ENCODE data around the gene CD52. TPM values are rescaled to one million over a fixed set of nuclear protein-coding genes. Genes with fewer than 3 reads are reported as not detected.
"Not testable (repeated sequence)": the region's sequence is repeated elsewhere in the genome, so short reads cannot be mapped to it uniquely, and the experiment has no call there.

The CD52 gene
- polyA plus RNA-seq, 4 donors = 1.7 to 8.7 (median 4.8) TPM

DNA sequence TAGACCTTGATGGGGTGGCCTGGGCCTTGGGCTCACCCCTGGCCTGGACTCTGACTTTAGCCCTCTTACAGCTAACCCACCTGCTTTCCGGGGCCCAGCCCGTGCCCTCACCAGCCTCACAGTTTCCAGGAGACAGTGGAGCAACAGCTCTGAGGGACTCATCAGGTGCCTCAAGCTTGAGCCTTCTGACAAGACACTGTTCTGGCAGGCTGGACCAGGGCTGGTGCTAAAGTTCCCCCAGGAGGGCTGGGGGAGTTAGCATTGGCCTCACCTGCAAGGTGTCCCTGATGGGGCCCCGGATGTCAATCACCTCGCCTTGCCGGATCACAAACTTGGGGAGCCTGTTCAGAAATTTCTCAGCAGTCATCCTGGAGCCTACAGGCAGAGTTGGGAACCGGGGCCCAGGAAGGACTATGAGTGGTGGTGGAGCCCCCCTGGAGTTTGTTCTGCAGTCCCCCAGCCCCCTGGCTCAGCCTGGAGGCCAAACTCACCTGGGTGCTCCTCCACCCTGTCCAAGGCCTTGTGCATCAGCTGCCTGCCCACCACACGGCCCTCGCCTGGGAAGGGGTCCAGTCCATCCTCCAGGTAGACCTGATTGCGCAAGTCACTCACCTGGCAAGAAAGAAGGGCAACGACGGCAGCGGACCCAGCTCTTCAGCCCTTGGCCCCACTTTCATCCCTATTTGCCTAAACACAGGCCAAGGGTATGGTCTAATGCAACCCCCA lies 33.7 kb upstream of the CD52 start:
- DNase-seq (ENCODE audit: low read depth in 4 of 4, low spot score in 3 of 4) = no peak

- no peak for DNase-seq (ENCODE audit: low read depth in 4 of 4, low spot score in 3 of 4)
These were observed 33.0 kb upstream of the CD52 start for GRCh38 chr1:26284597-26285347.

- DNase-seq (ENCODE audit: low read depth in 4 of 4, low spot score in 3 of 4) = no peak
These were observed 32.2 kb upstream of the CD52 start for GRCh38 chr1:26285366-26286063.

GRCh38 chr1:26286064-26286416 lies 31.7 kb upstream of the CD52 start:
- DNase-seq (ENCODE audit: low read depth in 4 of 4, low spot score in 3 of 4) = no peak

- no peak for DNase-seq (ENCODE audit: low read depth in 4 of 4, low spot score in 3 of 4)
These were observed 30.6 kb upstream of the CD52 start for GRCh38 chr1:26287033-26287711.

DNA sequence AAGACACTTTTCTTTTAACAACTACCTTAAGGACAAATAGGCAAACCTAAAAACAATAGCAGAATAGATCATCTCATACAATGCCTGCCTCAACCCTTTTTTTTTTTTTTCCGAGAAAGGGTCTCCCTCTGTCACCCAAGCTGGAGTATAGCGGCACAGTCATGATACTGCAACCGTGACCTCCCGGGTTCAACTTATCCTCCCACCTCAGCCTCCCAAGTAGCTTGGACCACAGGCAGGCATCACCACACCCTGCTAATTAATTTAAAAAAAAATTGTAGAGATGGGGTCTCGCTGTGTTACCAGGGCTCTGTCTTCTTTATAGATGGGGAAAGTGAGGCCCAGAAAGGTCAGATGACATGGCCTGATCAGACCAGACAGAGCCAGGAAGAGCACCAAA lies 29.9 kb upstream of the CD52 start:
- DNase-seq (ENCODE audit: low read depth in 4 of 4, low spot score in 3 of 4) = no peak

DNA sequence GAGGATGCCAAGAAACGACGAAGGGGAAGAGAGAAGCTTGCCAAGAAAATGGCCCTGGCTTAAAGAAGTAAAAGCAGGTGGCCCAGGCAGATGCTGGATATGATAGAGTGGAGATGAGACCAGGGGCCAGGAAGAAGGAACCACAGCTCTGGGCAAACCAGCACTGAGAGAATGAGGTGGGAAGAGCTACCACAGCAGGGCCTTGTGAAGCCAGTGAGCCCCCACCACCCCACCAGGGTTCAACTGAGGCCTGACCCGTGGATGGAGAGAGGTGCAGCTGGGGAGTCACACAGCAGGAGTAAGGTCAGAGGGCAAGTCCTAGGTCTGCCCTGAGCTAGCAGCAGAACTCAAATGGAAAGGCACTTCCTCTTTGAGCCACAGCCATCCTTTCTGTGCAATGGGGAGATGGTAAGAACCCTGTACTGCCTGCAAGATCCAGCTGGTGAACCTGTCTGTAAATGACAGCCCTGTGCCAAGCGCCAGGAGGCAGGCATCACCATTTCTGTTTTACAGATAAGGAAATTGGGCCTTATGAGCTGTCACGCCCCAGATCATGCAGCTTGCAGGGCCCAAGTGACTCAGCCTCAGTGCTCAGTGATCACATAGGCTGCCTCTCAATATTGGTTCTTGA lies 29.3 kb upstream of the CD52 start:
- DNase-seq (ENCODE audit: low read depth in 4 of 4, low spot score in 3 of 4) = no peak

DNA sequence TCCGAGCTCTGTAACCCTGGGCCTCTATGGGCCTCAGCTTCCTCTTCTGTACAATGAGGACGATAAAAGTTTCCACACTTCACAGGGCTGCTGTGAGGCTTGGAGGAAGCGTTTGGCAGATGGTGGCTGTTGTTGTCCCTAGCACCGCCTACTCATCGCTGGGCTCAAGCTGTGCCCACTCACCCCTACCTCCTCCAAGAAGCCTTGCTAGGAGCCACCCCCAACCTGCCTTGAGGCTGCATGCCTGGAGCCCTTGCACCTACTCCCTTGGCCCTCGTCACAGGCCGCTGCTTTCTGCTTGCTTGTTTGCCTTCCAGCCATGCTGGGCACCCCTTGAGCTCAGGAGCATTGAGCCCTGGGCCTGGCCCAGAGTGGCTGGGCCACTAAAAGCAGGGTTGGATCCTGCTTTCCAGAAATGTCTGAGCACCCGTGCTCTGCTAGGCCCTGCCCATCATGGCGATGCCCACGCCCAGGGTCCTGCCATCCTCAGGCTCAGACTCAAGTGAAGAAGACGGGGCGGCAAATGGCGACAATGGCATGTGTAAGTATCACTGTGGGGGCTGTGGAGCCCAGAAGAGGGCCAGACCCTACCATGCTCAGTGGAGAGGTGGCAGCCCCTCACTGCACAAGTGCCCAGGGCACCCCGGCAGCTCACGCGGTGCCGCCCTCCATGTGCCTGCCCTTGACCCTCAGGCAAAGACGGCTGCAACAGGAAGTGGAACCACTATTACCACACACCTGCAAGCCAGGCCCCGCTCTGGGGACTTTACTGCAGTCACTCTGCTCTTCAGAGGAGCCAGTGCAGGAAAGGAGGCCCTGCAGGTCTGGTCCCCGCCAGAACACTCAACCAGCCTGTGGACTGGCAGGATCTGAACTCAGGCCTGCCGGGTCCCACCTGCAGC lies 28.3 kb upstream of the CD52 start:
- no peak for DNase-seq (ENCODE audit: low read depth in 4 of 4, low spot score in 3 of 4)

DNA sequence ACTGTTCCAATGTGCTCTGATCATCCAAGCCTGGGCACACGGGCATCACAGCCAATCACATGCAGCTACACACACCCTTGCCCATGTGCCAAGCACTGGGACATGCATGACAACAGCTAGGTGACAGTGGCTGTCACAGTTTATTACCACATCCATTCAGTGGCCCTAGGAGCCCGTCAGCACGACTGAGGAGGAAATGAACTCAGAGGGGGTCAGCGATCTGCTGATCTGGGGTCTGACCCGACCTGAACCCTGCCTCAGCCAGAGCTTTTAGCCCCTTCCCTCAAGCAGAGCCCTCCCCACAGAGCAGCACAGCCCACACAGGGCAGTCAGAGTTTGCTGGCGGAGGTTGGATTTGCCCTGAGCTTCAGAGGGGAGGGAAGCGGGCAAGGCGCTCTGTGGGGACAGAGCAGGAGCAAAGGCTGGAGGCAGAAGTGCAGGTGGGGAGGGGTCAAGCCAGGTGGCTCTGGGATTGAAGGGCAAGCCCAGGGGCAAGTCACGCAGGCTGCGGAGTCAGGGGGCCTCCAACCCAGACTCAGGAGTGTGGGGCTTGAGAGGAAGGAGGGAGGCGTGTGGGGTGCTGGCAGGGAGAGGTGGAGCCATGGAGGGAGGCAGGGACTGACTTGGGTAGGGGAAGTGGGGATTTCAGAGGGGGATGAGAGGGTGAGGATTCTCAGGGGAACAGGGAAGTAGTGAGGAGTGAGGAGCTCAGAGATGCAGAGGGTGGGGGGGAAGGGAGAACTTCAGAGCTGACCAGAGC lies 27.5 kb upstream of the CD52 start:
- DNase-seq (ENCODE audit: low read depth in 4 of 4, low spot score in 3 of 4) = no peak

- DNase-seq (ENCODE audit: low read depth in 4 of 4, low spot score in 3 of 4) = no peak
These were observed 26.9 kb upstream of the CD52 start for GRCh38 chr1:26290882-26291261.

GRCh38 chr1:26291433-26291832 lies 26.3 kb upstream of the CD52 start:
- DNase-seq (ENCODE audit: low read depth in 4 of 4, low spot score in 3 of 4) = no peak

DNA sequence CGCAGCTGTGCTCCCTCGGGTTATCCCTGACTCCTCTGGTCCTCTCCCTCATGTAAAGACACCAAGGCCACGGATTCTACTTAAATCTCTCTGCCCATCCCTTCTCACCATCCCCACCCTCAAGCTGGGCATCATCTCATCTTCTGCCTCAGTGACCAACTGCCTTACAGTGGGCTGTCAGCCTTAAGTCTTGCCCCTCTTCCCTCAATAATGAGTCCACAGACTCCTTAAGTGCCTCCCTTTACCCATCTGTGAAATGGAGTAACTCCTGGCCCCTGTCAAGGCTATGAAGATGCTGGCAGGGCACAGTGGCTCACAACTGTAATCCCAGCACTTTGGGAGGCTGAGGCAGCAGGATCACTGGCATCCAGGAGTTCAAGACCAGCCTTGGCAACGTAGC lies 25.8 kb upstream of the CD52 start:
- DNase-seq (ENCODE audit: low read depth in 4 of 4, low spot score in 3 of 4) = no peak

DNA sequence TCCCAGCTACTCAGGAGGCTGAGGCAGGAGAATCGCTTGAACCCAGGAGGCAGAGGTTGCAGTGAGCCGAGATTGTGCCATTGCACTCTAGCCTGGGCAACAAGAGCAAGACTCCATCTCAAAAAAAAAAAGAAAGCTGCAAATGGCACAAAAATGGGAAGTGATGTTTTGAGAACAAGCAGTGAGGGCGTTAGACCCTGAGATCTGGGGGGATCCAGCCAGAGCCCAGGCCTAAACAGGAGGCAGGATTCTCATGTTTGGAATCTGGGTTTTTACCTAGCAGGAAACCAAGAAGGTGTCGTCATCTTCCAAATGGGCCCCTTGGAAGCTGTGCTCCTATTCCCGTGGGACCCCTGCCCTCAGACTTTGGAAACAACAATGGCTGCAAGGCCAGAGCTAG lies 25.0 kb upstream of the CD52 start:
- DNase-seq (ENCODE audit: low read depth in 4 of 4, low spot score in 3 of 4) = not testable (repeated sequence)

DNA sequence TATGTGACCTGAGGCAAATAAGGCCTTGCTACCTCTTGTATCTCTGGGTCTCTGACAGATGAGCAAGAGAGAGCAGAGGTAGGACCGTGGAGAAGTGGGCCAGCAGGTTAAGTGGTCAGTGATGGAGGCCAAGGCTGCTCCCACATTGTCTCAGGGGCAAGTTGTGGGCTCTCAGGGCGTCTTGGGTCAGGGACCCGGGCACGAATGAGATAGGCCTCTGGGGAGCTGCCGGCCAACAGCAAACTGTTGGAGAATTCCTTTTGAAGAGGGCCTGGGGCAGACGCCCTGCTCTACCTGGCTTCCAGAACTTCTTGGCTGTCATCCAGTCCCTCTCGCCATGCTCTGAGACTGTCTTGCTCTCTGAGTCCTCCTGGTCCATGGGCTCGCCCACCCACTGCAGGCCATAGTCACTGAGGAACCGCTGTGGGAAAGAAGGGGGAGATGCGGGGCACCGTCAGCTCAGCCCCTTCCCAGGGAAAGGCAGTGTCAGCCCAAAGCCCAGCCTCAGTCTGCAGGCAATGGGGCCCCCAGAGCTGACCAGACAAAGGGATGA lies 23.8 kb upstream of the CD52 start:
- no peak for DNase-seq (ENCODE audit: low read depth in 4 of 4, low spot score in 3 of 4)

GRCh38 chr1:26295194-26296138 lies 22.3 kb upstream of the CD52 start:
- DNase-seq (ENCODE audit: low read depth in 4 of 4, low spot score in 3 of 4) = no peak

GRCh38 chr1:26296340-26297056 lies 21.3 kb upstream of the CD52 start:
- DNase-seq (ENCODE audit: low read depth in 4 of 4, low spot score in 3 of 4) = no peak
